Measurements from ENCODE around the gene SLC9B2. TPM values are rescaled to one million over a fixed set of nuclear protein-coding genes. Genes with fewer than 3 reads are reported as not detected.

Gene SLC9B2
- total and polyA plus RNA-seq, 10 of the 15 experiments (the other 5 are each of a cell fraction or from before 2014, with no cell fraction given), result 8.9 to 32.5 (median 25.3) TPM

DNA sequence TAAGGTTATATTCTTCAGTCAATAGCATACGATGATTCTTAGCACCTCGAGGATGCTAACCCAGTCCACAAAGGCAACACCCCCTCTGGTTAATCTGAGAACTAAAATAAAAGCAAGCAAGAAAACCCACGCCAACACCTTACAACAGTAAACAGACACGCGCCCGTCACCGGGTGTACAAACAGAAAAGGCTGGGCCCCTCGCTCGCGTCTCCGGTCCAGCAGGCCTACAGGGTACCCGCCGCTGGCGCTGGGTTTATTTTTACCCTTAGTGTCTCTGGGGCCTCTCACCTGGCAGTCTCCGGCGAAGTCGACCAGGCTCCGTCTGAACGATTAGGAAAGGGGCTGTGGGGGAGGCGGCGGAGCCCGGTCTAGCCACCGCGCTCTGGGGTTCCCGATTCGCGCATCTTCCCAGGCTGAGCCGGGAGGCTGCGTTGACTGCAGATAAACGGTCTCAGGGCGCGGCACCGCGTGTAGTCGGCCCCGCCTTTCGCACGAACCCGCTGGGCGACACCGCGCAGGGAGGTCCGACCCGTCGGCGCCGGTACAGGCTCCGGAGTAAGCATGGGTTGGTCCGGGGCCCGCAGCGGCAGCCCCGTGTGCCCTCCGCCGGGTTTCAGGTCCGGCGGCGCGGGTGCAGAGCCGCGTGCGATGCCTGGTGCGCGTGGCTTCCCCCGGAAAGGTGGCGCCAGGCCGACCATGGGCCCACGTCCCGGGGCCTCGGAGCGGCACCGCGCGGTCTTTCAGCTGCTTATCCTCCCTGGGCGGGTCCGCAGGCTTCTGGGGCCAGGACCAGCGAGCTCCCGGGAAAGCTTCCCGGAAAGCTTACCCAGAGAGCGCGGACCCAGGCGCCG, 441 bp downstream of the SLC9B2 start (continued):
- TF ChIP-seq SUPT20H (IDR thresholded peaks at IDR 0.05; ENCODE audit: borderline replicate concordance, control insufficient read depth, low read depth, low read length) (no peak), MYB (IDR thresholded peaks at IDR 0.05; ENCODE audit: borderline replicate concordance, low read depth, low read length) (no peak), EP300 (IDR thresholded peaks at IDR 0.05; ENCODE audit: borderline replicate concordance in 1 of 2, control insufficient read depth in 1 of 2, low read depth in 2 of 2, low read length in 2 of 2) (no peak), RAD51 (IDR thresholded peaks at IDR 0.05) (no peak), RCOR1 (conservative IDR thresholded peaks at IDR 0.05; ENCODE audit: low read depth, low read length) (no peak)
- TF ChIP-seq, protein P1, sequence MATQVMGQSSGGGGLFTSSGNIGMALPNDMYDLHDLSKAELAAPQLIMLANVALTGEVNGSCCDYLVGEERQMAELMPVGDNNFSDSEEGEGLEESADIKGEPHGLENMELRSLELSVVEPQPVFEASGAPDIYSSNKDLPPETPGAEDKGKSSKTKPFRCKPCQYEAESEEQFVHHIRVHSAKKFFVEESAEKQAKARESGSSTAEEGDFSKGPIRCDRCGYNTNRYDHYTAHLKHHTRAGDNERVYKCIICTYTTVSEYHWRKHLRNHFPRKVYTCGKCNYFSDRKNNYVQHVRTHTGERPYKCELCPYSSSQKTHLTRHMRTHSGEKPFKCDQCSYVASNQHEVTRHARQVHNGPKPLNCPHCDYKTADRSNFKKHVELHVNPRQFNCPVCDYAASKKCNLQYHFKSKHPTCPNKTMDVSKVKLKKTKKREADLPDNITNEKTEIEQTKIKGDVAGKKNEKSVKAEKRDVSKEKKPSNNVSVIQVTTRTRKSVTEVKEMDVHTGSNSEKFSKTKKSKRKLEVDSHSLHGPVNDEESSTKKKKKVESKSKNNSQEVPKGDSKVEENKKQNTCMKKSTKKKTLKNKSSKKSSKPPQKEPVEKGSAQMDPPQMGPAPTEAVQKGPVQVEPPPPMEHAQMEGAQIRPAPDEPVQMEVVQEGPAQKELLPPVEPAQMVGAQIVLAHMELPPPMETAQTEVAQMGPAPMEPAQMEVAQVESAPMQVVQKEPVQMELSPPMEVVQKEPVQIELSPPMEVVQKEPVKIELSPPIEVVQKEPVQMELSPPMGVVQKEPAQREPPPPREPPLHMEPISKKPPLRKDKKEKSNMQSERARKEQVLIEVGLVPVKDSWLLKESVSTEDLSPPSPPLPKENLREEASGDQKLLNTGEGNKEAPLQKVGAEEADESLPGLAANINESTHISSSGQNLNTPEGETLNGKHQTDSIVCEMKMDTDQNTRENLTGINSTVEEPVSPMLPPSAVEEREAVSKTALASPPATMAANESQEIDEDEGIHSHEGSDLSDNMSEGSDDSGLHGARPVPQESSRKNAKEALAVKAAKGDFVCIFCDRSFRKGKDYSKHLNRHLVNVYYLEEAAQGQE (IDR thresholded peaks at IDR 0.05; ENCODE audit: low read depth, low read length), result no peak
- TF ChIP-seq, protein P2, sequence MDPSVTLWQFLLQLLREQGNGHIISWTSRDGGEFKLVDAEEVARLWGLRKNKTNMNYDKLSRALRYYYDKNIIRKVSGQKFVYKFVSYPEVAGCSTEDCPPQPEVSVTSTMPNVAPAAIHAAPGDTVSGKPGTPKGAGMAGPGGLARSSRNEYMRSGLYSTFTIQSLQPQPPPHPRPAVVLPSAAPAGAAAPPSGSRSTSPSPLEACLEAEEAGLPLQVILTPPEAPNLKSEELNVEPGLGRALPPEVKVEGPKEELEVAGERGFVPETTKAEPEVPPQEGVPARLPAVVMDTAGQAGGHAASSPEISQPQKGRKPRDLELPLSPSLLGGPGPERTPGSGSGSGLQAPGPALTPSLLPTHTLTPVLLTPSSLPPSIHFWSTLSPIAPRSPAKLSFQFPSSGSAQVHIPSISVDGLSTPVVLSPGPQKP (IDR thresholded peaks at IDR 0.05; ENCODE audit: low read depth, low read length), result no peak
- TF ChIP-seq, protein P3, sequence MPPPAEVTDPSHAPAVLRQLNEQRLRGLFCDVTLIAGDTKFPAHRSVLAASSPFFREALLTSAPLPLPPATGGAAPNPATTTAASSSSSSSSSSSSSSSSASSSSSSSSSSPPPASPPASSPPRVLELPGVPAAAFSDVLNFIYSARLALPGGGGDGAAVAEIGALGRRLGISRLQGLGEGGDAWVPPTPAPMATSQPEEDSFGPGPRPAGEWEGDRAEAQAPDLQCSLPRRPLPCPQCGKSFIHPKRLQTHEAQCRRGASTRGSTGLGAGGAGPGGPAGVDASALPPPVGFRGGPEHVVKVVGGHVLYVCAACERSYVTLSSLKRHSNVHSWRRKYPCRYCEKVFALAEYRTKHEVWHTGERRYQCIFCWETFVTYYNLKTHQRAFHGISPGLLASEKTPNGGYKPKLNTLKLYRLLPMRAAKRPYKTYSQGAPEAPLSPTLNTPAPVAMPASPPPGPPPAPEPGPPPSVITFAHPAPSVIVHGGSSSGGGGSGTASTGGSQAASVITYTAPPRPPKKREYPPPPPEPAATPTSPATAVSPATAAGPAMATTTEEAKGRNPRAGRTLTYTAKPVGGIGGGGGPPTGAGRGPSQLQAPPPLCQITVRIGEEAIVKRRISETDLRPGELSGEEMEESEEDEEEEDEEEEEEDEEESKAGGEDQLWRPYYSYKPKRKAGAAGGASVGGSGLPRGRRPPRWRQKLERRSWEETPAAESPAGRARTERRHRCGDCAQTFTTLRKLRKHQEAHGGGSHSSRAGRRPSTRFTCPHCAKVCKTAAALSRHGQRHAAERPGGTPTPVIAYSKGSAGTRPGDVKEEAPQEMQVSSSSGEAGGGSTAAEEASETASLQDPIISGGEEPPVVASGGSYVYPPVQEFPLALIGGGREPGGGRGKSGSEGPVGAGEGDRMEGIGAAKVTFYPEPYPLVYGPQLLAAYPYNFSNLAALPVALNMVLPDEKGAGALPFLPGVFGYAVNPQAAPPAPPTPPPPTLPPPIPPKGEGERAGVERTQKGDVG (CRISPR knock-in tag; IDR thresholded peaks at IDR 0.05), result no peak
